IMR-90 (cell line): Measurements from ENCODE around the gene ARF6.

Experiments used
- BHLHE40 ChIP-seq: fragments of 150-350 bp; IDR thresholded peaks from 2 replicates; pipeline ENCODE4 v1.6.1; 2016; ENCODE audit warnings: mild to moderate bottlenecking, low read depth, low read length
- CTCF ChIP-seq: conservative IDR thresholded peaks from 2 replicates; pipeline ENCODE4 v1.5.1; 2012; ENCODE audit warnings: mild to moderate bottlenecking, low read depth, low read length, improper control_type of control experiment
- ELK1 ChIP-seq: fragments of 150-350 bp; IDR thresholded peaks from 2 replicates; pipeline ENCODE4 v1.6.1; 2016; ENCODE audit warnings: low read depth, mild to moderate bottlenecking, low read length, moderate library complexity, borderline replicate concordance
- MAFK ChIP-seq: IDR thresholded peaks from 2 replicates; pipeline ENCODE4 v1.6.1; 2012; ENCODE audit warnings: low read depth, low read length, improper control_type of control experiment
- POLR2A ChIP-seq: IDR thresholded peaks from 2 replicates; pipeline ENCODE4 v1.6.1; 2012; ENCODE audit warnings: mild to moderate bottlenecking, low read depth, low read length
- RFX5 ChIP-seq: IDR thresholded peaks from 2 replicates; pipeline ENCODE4 v1.8.0; 2012; ENCODE audit warnings: low read depth, mild to moderate bottlenecking, low read length, moderate library complexity
- TF ChIP-seq, protein P1 (sequence below): fragments of 150-350 bp; IDR thresholded peaks from 2 replicates; pipeline ENCODE4 v1.6.1; 2017; ENCODE audit warnings: mild to moderate bottlenecking, antibody characterized with exemption, low read length, low read depth

- TF ChIP-seq MAFK: peak; percentile 23; the same call in 1 of the 2 replicates
- no peak for TF ChIP-seq POLR2A
- no peak for TF ChIP-seq CTCF
- TF ChIP-seq BHLHE40: no peak
- TF ChIP-seq ELK1: no peak
- TF ChIP-seq RFX5: no peak
- TF ChIP-seq, protein P1, sequence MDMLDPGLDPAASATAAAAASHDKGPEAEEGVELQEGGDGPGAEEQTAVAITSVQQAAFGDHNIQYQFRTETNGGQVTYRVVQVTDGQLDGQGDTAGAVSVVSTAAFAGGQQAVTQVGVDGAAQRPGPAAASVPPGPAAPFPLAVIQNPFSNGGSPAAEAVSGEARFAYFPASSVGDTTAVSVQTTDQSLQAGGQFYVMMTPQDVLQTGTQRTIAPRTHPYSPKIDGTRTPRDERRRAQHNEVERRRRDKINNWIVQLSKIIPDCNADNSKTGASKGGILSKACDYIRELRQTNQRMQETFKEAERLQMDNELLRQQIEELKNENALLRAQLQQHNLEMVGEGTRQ: no peak
These were observed 47.1 kb downstream of the ARF6 start for GRCh38 chr14:49939884-49940510.
